ENCODE measurements around the gene PCED1A. TPM values are rescaled to one million over a fixed set of nuclear protein-coding genes. Genes with fewer than 3 reads are reported as not detected.

PCED1A gene
- total and polyA plus RNA-seq, 9 of the 15 experiments (the other 6 are each of a cell fraction or from before 2014, with no cell fraction given), result 1.5 to 11.5 (median 5.9) TPM

GRCh38 chr20:2873010-2873746 lies 32.7 kb upstream of the PCED1A start, which contains the start of gene PTPRA (continued):
- TF ChIP-seq STAT5B (CRISPR knock-in tag; IDR thresholded peaks at IDR 0.05) (no peak), MYBL2 (IDR thresholded peaks at IDR 0.05; ENCODE audit: low read depth) (no peak), MYBL2 (CRISPR knock-in tag; IDR thresholded peaks at IDR 0.05; ENCODE audit: borderline replicate concordance) (no peak), PRDM10 (IDR thresholded peaks at IDR 0.05; ENCODE audit: partially characterized antibody) (peak; percentile 81), TBP (optimal IDR thresholded peaks at IDR 0.05; ENCODE audit: low read depth, low read length) (peak; percentile 84), PHB2 (IDR thresholded peaks at IDR 0.05; ENCODE audit: low read depth) (no peak), HDGF (IDR thresholded peaks at IDR 0.05) (0 out of 2 replicates have a peak, but pooled peaks have one; percentile 39), KAT8 (IDR thresholded peaks at IDR 0.05; ENCODE audit: low read depth) (no peak), EGR1 (conservative IDR thresholded peaks at IDR 0.05) (no peak), TEAD1 (CRISPR knock-in tag; IDR thresholded peaks at IDR 0.05) (no peak), ZNF274 (IDR thresholded peaks at IDR 0.05; ENCODE audit: borderline replicate concordance, low read depth, low read length) (no peak), SMAD3 (CRISPR knock-in tag; conservative IDR thresholded peaks at IDR 0.05) (no peak), ZNF134 (CRISPR knock-in tag; conservative IDR thresholded peaks at IDR 0.05) (no peak), FUS (optimal IDR thresholded peaks at IDR 0.05; ENCODE audit: low read depth, low read length) (no peak), KDM4B (IDR thresholded peaks at IDR 0.05; ENCODE audit: borderline replicate concordance in 2 of 2, low read depth in 1 of 2) (no peak), KLF1 (tag; IDR thresholded peaks at IDR 0.05) (peak; percentile 69; the same call in 1 of the 2 replicates), KLF6 (CRISPR knock-in tag; IDR thresholded peaks at IDR 0.05; ENCODE audit: borderline replicate concordance) (no peak), NELFE (IDR thresholded peaks at IDR 0.05; ENCODE audit: insufficient read depth, insufficient read length) (no peak), ZNF165 (CRISPR knock-in tag; IDR thresholded peaks at IDR 0.05; ENCODE audit: borderline replicate concordance) (no peak), ADNP (tag; IDR thresholded peaks at IDR 0.05) (peak; percentile 94), SAFB2 (IDR thresholded peaks at IDR 0.05; ENCODE audit: borderline replicate concordance, low read depth, low read length, severe bottlenecking) (no peak), POLR2H (tag; IDR thresholded peaks at IDR 0.05; ENCODE audit: low read depth) (peak; percentile 85)
- TF ChIP-seq, protein P1, sequence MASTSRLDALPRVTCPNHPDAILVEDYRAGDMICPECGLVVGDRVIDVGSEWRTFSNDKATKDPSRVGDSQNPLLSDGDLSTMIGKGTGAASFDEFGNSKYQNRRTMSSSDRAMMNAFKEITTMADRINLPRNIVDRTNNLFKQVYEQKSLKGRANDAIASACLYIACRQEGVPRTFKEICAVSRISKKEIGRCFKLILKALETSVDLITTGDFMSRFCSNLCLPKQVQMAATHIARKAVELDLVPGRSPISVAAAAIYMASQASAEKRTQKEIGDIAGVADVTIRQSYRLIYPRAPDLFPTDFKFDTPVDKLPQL (IDR thresholded peaks at IDR 0.05; ENCODE audit: extremely low read depth, insufficient read length), result no peak
- TF ChIP-seq, protein P2, sequence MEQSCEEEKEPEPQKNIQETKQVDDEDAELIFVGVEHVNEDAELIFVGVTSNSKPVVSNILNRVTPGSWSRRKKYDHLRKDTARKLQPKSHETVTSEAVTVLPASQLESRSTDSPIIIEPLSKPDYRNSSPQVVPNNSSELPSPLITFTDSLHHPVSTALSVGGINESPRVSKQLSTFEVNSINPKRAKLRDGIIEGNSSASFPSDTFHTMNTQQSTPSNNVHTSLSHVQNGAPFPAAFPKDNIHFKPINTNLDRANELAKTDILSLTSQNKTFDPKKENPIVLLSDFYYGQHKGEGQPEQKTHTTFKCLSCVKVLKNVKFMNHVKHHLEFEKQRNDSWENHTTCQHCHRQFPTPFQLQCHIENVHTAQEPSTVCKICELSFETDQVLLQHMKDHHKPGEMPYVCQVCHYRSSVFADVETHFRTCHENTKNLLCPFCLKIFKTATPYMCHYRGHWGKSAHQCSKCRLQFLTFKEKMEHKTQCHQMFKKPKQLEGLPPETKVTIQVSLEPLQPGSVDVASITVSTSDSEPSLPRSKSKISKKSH (CRISPR knock-in tag; IDR thresholded peaks at IDR 0.05), result no peak
